Activated naive CD8-positive, alpha-beta T cell treated with anti-CD3 and anti-CD28 coated beads, Interleukin-2, amount 50 U/mL, for 16 hours (primary cell): Measurements from ENCODE around the gene HMGCS1.
"Not testable (repeated sequence)": the region's sequence is repeated elsewhere in the genome, so short reads cannot be mapped to it uniquely, and the experiment has no call there.

ENCODE experiments used
- DNase-seq: peaks from one replicate; pipeline ENCODE4 v3.0.0-alpha.2; 2020; ENCODE audit warnings: low read depth, low spot score

HMGCS1 gene

DNA sequence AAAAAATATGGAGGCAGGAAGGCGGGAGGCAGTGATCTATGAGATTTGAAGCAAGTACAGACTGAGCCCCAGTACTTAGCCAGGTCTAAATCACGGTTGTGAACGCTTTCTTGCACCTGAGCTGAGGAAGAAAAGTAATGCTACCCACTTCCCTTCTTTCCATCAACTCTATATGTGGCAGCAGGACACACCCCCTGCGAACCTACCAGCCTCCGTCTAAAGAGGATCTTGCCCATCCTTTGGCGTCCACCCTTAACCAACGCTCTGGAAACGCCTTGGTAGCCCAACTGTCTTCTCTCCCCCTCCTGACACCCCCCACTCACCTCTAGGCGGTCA lies 545 bp downstream of the HMGCS1 start:
- DNase-seq: no peak

GRCh38 chr5:43312076-43312661 lies 1.0 kb downstream of the HMGCS1 start:
- no peak for DNase-seq

DNA sequence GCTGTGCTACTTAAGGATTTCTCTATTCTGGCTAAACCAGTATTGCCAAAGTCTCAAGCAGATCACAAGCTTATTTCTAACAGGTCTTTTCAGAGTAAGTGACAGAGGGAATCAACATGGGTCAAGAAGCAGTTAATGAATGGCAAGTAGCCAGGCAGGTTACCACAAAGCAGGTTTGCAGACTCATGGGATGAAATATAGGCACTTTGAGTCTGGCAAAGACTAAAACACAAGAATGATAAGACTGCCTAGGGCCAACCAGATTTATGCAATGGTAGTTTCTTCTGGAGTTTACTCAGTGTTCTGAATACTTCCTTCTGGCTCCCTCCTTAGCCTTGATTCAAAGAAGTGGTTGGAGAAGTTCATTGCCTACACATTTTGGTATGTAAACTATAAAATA lies 3.6 kb downstream of the HMGCS1 start:
- no peak for DNase-seq

DNA sequence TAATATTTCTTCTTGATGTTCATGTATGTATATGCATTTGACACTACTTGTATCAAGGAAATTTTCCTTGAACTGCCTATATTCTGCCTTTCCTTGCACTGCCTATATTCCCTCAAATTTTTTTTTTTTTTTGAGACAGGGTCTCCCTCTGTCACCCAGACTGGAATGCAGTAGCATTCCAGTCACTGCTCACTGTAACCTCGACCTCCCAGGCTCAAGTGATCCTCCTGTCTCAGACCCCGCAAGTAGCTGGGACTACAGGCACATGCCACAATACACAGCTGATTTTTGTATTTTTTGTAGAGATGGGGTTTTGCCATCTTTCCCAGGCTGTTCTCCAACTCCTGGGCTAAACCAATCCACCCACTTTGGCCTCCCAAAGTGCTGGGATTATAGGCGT lies 4.1 kb downstream of the HMGCS1 start:
- no peak for DNase-seq

- not testable (repeated sequence) for DNase-seq
Measured at GRCh38 chr5:43306954-43307353, 6.3 kb downstream of the HMGCS1 start.

GRCh38 chr5:43305948-43306565 lies 7.2 kb downstream of the HMGCS1 start:
- no peak for DNase-seq

- DNase-seq: no peak
Measured at GRCh38 chr5:43304525-43304924, 8.7 kb downstream of the HMGCS1 start.

DNA sequence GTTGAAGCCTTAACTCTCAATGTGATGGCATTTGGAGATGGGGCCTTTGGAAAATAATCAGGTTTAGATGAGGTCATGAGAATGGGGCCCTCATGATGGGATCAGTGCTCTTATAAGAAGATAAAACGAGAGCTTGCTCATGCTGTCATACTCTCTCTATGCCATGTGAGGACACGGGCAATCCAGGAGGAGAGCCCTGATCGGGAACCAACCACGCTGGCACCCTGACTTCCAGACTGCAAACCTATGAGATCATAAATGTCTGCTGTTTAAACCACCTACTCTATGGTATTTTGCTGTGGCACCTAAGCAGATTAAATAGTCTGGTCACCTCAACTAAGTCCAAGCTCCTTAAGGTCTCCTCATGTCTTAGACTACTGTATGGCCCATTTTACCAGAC lies 10.0 kb downstream of the HMGCS1 start:
- no peak for DNase-seq

DNA sequence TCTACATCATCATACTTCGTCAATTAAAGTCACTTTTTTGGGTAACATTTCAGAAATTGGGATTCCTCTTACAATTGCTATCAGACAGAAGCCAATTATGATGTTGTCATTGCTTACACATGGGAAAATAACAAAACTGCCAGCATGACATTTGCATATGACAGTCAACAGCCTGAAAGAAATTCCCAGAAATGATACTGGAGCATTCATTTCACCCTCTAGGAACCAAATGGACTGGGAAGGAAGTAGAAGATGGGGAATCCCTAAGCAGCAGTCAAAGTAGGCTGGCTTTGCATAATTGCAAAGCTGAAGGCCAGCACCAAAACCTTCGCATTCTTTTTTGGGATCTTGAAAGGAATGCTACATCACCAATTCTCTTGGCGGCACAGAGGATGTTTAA lies 10.7 kb downstream of the HMGCS1 start:
- DNase-seq: no peak

DNA sequence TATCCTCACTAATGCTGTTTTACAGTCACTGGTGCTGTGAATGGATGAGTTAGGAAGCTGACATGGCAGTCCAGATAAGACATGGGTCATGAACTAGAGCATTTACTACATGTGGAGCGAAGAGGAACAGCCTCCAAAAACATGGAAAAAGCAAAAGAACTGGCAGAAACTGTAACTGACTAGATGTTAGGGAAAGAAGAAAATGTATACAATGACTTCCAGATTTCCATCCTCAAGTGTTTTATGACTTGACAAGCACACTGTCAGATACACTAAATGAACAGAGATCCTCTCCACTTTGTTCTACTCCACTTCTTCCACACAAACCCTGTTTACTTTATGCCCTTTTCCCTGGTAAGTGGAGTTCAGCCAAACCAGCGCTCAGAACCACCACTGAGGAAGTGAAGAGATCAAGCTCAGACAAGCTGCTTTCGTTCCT lies 11.5 kb downstream of the HMGCS1 start:
- DNase-seq: no peak

DNA sequence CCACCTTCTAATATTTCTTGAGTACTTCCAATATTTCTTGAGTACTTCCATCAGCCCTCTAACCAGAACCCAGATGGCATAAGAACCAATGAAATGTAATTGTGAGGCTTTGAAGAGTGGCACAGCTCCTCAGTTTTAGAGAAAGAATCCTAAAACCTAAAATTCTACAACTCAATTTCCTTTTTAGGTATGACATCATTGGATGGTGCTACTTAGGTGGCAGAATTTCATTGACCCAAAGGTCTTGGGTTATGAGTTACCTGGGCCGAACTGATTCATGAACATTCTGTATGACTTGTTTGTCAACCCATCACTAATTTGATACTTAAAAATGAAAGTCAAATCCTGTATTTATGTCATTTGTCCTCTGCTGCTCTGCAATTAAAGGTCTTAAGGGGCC lies 13.1 kb downstream of the HMGCS1 start:
- no peak for DNase-seq

- DNase-seq: no peak
Measured at GRCh38 chr5:43298443-43298842, 14.8 kb downstream of the HMGCS1 start.

DNA sequence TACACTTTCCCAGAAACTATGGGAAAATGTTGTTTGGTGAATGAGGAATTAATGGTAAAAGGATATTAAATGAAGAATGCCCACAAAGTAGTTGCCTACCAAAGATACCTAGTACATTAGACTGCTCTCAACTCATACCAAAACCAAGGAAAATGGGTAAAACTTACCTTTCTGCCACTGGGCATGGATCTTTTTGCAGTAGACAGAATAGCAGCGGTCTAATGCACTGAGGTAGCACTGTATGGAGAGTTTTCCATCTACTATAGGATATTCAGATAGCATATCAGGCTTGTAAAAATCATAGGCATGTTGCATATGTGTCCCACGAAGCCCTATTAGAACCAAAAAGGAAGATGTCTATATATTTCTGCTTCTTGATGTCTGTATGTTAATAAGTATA lies 16.4 kb downstream of the HMGCS1 start:
- DNase-seq: no peak

GRCh38 chr5:43295202-43295601 lies 18.0 kb downstream of the HMGCS1 start:
- no peak for DNase-seq

DNA sequence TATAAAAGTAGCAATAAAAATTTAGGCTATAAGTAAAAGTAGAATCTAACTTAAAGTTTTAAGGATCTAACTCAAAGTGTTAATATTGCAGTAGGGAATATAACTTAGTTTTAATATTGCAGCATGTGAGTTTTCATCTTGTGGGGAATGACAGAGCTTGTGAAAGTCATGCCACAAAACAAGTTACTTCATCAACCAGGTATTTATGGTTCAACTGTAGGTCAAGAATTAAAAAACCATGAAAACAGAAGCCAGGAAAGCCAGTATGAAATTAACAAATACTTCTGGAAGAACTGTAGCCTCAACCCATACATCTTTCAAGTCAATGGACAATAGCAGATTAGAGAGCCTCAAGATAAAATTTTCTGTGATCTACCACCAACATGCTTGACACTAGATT lies 19.0 kb downstream of the HMGCS1 start:
- no peak for DNase-seq

DNA sequence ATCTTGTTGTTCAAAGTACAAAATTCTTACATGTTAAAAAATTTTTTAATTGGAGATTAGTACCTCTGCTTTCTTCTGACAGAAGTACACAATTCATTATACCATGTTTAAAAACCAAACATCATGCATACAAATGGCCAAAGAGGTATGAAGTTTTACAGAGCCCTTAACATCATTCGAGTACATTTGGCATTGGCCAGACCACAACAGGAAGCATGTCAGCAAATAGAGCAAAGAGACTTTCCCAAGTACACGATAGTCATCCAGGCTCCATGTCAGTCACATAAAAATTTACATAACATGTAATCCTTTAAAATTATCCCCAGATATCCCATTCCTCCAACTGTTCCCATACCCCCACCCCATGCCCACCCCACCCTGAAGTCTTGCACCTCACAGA lies 22.5 kb downstream of the HMGCS1 start:
- DNase-seq: no peak

- no peak for DNase-seq
Measured at GRCh38 chr5:43288269-43288831, 24.9 kb downstream of the HMGCS1 start.

GRCh38 chr5:43287493-43287892 lies 25.7 kb downstream of the HMGCS1 start:
- DNase-seq: no peak

DNA sequence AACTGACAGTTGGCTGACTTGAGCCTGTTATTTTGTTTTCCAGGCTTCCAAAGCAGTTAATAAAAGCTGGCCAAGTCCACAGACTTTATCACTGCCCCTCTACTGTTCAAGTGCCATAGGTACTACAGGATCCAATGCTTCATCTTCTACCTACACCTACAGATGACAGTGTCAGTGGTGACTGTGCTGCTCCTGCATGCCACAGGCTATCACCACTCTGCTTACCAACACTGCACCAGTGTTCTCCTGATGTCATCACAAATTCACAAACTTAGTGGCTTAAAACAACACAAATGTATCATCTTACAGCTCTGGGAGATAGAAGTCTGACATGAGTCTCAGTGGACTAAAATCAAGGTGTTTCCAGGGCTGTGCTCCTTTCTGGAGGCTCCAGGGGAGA lies 26.6 kb downstream of the HMGCS1 start:
- DNase-seq: no peak

- no peak for DNase-seq
Measured at GRCh38 chr5:43281840-43282658, 31.2 kb downstream of the HMGCS1 start.

DNA sequence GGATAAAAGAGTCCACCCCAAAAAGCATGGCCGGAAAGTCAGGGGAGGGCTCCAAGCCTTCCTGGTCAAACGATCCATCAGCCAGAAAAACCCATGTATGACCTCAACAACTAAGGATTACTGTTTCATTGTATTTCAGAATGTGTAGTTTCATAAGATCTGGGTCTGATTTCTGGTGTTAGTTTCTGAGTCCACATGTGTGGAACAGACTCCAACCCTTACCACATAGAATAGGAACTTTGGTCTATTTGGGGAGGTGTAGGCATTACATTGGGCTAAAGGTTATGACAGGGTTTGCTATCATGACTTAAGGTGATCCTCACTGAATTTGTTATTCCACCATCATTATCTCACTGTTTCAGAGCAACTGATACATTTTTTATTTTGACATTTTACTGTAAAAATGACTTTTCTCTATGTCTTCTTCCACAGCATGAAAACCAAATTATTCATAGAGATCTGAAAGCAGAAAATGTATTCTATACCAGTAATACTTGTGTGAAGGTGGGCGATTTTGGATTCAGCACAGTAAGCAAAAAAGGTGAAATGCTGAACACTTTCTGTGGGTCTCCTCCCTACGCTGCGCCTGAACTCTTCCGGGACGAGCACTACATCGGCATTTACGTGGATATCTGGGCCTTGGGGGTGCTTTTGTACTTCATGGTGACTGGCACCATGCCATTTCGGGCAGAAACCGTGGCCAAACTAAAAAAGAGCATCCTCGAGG lies 33.5 kb downstream of the HMGCS1 start:
- no peak for DNase-seq

DNA sequence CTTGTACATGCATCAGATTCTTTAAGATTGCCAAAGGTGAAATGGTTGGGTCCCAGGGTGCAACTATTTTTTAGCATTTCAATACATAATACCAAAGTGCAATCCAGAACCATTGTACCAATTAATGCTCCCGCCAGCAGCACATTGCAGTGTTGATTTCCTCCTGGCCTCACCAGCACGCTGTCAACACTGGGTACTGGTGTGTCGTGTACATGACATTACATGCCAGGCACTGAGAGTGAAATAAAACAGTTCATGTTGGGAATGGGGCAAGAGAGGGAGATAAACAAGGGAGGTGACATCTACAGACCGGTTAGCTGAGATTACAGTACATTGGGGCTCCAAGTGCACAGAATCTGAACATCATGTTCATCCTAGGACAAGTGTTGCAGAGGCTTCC lies 37.8 kb downstream of the HMGCS1 start:
- DNase-seq: no peak
